Fibroblast of peridontal ligament (primary cell): ENCODE data around the gene SPRED3.

ENCODE experiments used
- DNase-seq: peaks from one replicate; pipeline ENCODE4 v3.0.0-alpha.2; 2010; ENCODE audit errors: extremely low read depth

The SPRED3 gene

DNA sequence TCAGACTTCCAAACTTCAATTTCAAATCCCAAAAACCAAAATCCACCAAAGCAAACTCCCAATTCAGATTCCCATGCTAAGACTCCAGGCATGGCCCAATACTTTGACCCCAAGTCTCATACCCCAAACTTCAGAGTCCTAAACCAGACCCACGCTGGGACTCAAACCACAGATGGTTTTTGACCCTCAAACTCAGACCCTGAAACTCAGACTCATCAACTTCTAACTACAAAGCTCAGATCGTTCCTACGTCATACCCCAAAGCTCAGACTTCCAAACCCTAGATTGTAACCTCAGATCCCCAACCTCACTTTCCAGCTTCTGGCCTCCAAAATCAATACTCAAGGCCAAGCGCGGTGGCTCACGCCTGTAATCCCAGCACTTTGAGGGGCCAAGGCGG, 56.9 kb downstream of the SPRED3 start:
- DNase-seq = no peak

DNA sequence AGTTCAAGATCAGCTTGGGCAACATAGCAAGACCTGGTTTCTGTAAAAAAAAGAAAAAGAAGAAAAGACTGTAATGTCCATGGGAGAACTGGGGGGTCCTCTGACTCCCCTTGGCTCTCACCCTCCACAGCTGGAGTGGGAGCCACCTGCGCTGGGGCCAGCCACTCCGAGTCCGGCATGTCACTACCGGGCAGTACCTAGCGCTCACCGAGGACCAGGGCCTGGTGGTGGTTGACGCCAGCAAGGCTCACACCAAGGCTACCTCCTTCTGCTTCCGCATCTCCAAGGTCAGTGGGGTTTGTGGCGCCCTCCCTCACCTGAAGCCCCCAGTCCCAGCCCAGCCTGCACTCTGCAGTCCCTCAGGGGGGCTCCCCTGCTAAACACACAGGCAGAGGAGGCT, 59.7 kb downstream of the SPRED3 start:
- DNase-seq = no peak
